Right cardiac atrium (tissue), 5 donors: ENCODE data around the gene ANXA2. TPM values are rescaled to one million over a fixed set of nuclear protein-coding genes. Genes with fewer than 3 reads are reported as not detected.
A peak's percentile ranks its signal among the peaks of the same experiment; 100 is the strongest.

Experiments used
- ATAC-seq, 2 donors: fragments of 200-7000 bp; cut with Tn5 transposase; one replicate each; pipeline versions ENCODE4 v1.8.0 to v1.9.1; 2020; ENCODE audit warnings: moderate library complexity in 2 of 2, mild to moderate bottlenecking in 1 of 2
- DNase-seq, 3 donors: peaks; one replicate each; pipeline ENCODE4 v3.0.0-alpha.2; 2020
- H3K27ac ChIP-seq: one replicate; pipeline ENCODE4 v1.5.1; 2013; ENCODE audit warnings: mild to moderate bottlenecking, low read length, control low read depth, moderate library complexity
- H3K27me3 ChIP-seq: one replicate; pipeline ENCODE4 v1.6.1; 2013; ENCODE audit not compliant: control insufficient read depth, insufficient read depth
- H3K4me1 ChIP-seq: one replicate; pipeline ENCODE4 v1.6.1; 2013; ENCODE audit warnings: low read length; ENCODE audit not compliant: control insufficient read depth, insufficient read depth
- H3K4me3 ChIP-seq: one replicate; pipeline ENCODE4 v1.5.1; 2013; ENCODE audit warnings: low read length, control low read depth
- H3K9me3 ChIP-seq: one replicate; pipeline ENCODE4 v1.6.1; 2013; ENCODE audit warnings: low read length; ENCODE audit not compliant: control insufficient read depth
- WGBS: extraction: QIAGEN DNeasy Blood & Tissue Kit; methylation state at CpG from one replicate; pipeline ENCODE4 v1.1.7; 2013; 5-methylcytosine and 5-hydroxymethylcytosine counted together
- intact Hi-C, 4 donors: fragments of 100-400 bp; cut with DNase I; formaldehyde crosslinking; loops; one replicate each; pipeline versions ENCODE4 v1.11.0 to v1.14.0; 2022 to 2023
- polyA plus RNA-seq: library from polyadenylated mRNA; stranded (reverse); fragments of 200-250 nt; gene quantifications from one replicate; pipeline ENCODE4 v1.2.3, GENCODE V29; 2013
- total RNA-seq, 4 donors: library from RNA; stranded (reverse); fragmentation: NEBNext Ultra II Directional; extraction: Animal tissue kit (Norgen Biotek cat#: 25700); gene quantifications; one replicate each; pipeline ENCODE4 v1.2.1, GENCODE V29; 2021
- donor health status: healthy with polysubstance abuse.
- donor health status: DM: no; HTN: yes; CAD: no.
- donor health status: DM: no; HTN: no; CAD: no.
- donor health status: DM: no; HTN: yes; CAD: no; lungs with severe emphysema.
- donor health status: DM: yes; HTN: yes; CAD: no.

The ANXA2 gene
- total and polyA plus RNA-seq, 5 donors = 126 to 293 (median 240) TPM

GRCh38 chr15:60375306-60375705 lies 22.5 kb downstream of the ANXA2 start:
- WGBS = 86% methylated on average over 5 of the region's 5 CpGs
- intact Hi-C loops = no loop called here
- Histone ChIP-seq H3K27ac (no peak overlapping the region), H3K27me3 (no peaks in the 10 kb centered on the region), H3K9me3 (no peaks in the 10 kb centered on the region), H3K4me1 (peaks cover 28% of the 10 kb centered on the region), H3K4me3 (no peak overlapping the region)
- ATAC-seq (no peak), DNase-seq (no peak)

DNA sequence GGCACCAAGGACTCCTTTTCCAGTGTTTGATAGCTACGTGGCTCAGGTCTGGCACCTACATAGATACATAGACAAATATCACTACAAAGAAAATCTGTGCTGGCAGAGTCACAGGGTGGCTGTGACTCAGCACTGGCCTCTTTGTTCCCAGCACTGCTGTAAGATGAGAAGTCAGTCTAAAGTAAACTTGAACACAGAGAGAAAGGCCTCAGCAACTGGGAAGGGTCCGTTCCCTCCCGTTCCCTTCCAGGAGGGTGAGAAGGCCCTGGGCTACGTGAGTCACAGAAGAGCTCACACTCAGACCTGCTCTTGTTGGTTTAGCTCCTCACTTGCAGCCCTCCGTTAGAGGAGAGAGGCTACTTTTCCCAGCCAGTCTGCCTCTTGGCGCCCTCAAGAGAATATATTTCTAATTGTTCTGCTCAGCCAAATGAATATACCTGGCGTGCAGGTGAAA lies 23.1 kb downstream of the ANXA2 start:
- peak in 2 of 3 donors; percentile 62 to 72 for DNase-seq
- no peak overlapping the region for H3K4me3 ChIP-seq
- peak; percentile 71 to 78 for ATAC-seq
- H3K9me3 ChIP-seq = no peaks in the 10 kb centered on the region
- intact Hi-C loops = no loop called here
- peak overlapping the region; percentile 74 for H3K27ac ChIP-seq
- no peaks in the 10 kb centered on the region for H3K27me3 ChIP-seq
- peaks cover 23% of the 10 kb centered on the region for H3K4me1 ChIP-seq
- 41% methylated on average over 7 of the region's 7 CpGs for WGBS

DNA sequence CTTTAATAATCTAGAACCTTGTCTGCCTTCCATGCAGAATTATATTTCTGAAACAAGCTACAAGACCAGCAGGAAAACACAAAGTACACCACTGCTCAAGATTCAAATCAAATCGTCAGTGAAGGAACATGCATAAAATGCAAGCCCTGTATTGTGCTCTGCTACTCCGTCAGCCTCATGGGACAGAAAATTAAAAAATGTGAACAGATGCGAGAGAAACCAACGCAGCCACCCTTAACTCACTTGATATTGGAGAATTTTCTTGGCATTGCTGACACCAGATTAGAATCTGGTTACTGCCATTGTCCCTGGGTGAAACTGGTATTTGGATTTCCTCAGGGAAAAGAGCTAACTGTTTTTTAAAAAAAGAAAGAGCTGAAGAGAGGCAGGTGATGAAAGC lies 23.6 kb downstream of the ANXA2 start:
- H3K9me3 ChIP-seq = no peaks in the 10 kb centered on the region
- peak overlapping the region; percentile 89 for H3K27ac ChIP-seq
- no peak for DNase-seq
- H3K4me3 ChIP-seq = no peak overlapping the region
- peaks cover 23% of the 10 kb centered on the region for H3K4me1 ChIP-seq
- intact Hi-C loops = no loop called here
- ATAC-seq = no peak
- H3K27me3 ChIP-seq = no peaks in the 10 kb centered on the region
- WGBS = 41% methylated on average over 4 of the region's 4 CpGs

DNA sequence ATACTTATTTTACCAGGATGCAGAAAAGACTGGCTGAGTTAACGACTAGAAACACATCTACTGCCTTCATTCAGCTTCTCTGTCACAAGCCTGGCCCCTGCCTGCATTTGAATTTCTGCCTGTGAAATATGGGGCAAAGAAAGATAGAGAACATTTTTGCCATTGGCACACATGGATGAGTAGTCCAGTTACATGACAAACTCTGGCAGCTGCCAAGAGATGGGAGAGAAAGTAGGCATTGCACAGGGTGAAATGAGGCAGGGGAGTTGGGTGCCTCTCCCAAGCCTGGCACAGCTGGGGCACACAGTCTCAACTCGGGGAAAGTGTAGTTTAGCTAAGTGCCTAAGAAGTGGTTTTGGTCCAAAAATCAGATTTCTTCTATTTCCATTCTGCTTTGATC lies 24.0 kb downstream of the ANXA2 start:
- no peak for ATAC-seq
- DNase-seq = no peak
- intact Hi-C loops = no loop called here
- peak overlapping the region; percentile 89 for H3K27ac ChIP-seq
- 62% methylated on average over 2 of the region's 2 CpGs for WGBS
- no peaks in the 10 kb centered on the region for H3K9me3 ChIP-seq
- H3K27me3 ChIP-seq = no peaks in the 10 kb centered on the region
- peaks cover 23% of the 10 kb centered on the region for H3K4me1 ChIP-seq
- no peak overlapping the region for H3K4me3 ChIP-seq

- DNase-seq (no peak), ATAC-seq (no peak)
- 83% methylated on average over 3 of the region's 3 CpGs for WGBS
- Histone ChIP-seq H3K27ac (peak overlapping the region; percentile 89), H3K27me3 (no peaks in the 10 kb centered on the region), H3K9me3 (no peaks in the 10 kb centered on the region), H3K4me1 (peaks cover 23% of the 10 kb centered on the region), H3K4me3 (no peak overlapping the region)
- intact Hi-C loops = no loop called here
These were observed 24.5 kb downstream of the ANXA2 start for GRCh38 chr15:60373327-60373726.

- no peak for ATAC-seq
- Histone ChIP-seq H3K27me3 (no peaks in the 10 kb centered on the region), H3K4me3 (no peak overlapping the region), H3K9me3 (no peaks in the 10 kb centered on the region), H3K27ac (peak overlapping the region; percentile 97), H3K4me1 (peaks cover 23% of the 10 kb centered on the region)
- intact Hi-C loops = no loop called here
- WGBS = 94% methylated on average over 1 of the region's 1 CpG
- no peak for DNase-seq
These were observed 25.0 kb downstream of the ANXA2 start for GRCh38 chr15:60372756-60373155.

- H3K9me3 ChIP-seq = no peaks in the 10 kb centered on the region
- ATAC-seq = no peak
- H3K4me3 ChIP-seq = no peak overlapping the region
- H3K27me3 ChIP-seq = no peaks in the 10 kb centered on the region
- intact Hi-C loops = no loop called here
- DNase-seq = no peak
- H3K4me1 ChIP-seq = peaks cover 23% of the 10 kb centered on the region
- WGBS = 86% methylated on average over 4 of the region's 4 CpGs
- H3K27ac ChIP-seq = peak overlapping the region; percentile 97
These were observed 25.6 kb downstream of the ANXA2 start for GRCh38 chr15:60372227-60372626.

- WGBS = 43% methylated on average over 20 of the region's 20 CpGs
- peak; percentile 77 to 86 (median 80) for DNase-seq
- intact Hi-C loops = no loop called here
These were observed 26.4 kb downstream of the ANXA2 start for GRCh38 chr15:60371175-60372051.

DNA sequence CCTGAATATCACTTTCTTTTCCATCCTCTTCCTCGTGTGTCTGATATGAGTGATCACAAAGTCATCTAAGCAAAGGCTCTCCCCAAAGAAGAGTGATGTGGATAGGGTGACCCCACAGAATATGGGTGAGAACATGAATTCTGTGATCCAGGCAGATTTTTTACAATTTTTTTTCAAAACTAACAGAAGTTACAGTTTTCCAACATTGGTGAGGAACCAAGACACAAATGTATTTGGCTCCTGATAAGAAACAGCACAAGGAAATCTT lies 27.0 kb downstream of the ANXA2 start:
- Histone ChIP-seq H3K27me3 (no peaks in the 10 kb centered on the region), H3K27ac (peak overlapping the region; percentile 92), H3K4me1 (peaks cover 21% of the 10 kb centered on the region), H3K4me3 (no peak overlapping the region), H3K9me3 (no peaks in the 10 kb centered on the region)
- DNase-seq (no peak), ATAC-seq (no peak)
- WGBS = 44% methylated on average over 1 of the region's 1 CpG
- intact Hi-C loops = no loop called here

More at GRCh38 chr15:60371175-60372051, 26.4 kb downstream of the ANXA2 start:
- no peaks in the 10 kb centered on the region for H3K27me3 ChIP-seq
- peak overlapping the region; percentile 97 for H3K27ac ChIP-seq
- no peak overlapping the region for H3K4me3 ChIP-seq
- ATAC-seq = peak; percentile 87
- H3K9me3 ChIP-seq = no peaks in the 10 kb centered on the region
- peaks cover 21% of the 10 kb centered on the region for H3K4me1 ChIP-seq

- Histone ChIP-seq H3K27me3 (no peaks in the 10 kb centered on the region), H3K9me3 (no peaks in the 10 kb centered on the region), H3K4me3 (no peak overlapping the region), H3K4me1 (peaks cover 19% of the 10 kb centered on the region), H3K27ac (peak overlapping the region; percentile 92)
- WGBS = 66% methylated on average over 9 of the region's 9 CpGs
- intact Hi-C loops = no loop called here
- DNase-seq (peak in 1 of 3 donors; percentile 40), ATAC-seq (peak; percentile 40 to 77)
These were observed 27.5 kb downstream of the ANXA2 start for GRCh38 chr15:60370105-60370868.

DNA sequence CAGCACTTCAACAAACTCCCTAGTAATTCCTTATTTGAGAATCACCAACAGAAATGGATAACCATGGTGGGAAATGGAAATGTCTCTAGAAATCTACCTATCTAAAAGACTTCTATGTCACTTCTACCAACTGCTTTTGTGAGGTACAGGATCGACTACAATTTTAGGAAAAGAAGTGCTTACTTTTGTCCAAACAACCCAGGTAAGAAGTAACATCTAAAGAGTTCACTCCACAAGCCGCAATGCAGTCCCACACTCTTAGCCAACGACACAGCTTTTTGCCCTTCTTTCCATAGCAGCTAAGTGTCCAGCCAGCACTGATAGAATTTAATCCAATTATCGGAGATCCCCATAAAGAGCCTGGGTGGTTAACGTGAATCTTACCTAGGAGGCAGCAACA lies 28.1 kb downstream of the ANXA2 start:
- Histone ChIP-seq H3K4me1 (peaks cover 17% of the 10 kb centered on the region), H3K4me3 (no peak overlapping the region), H3K27me3 (no peaks in the 10 kb centered on the region), H3K27ac (peak overlapping the region; percentile 92), H3K9me3 (no peaks in the 10 kb centered on the region)
- no peak for DNase-seq
- no peak for ATAC-seq
- intact Hi-C loops = no loop called here
- 91% methylated on average over 5 of the region's 5 CpGs for WGBS
